Measurements from ENCODE around the gene CTNNA2. TPM values are rescaled to one million over a fixed set of nuclear protein-coding genes. Genes with fewer than 3 reads are reported as not detected.

CTNNA2 gene
- total RNA-seq, 2 donors from 2014 or later, result not detected

- H3K36me3 Mint-ChIP-seq, result no peaks in the 10 kb centered on the region
- DNase-seq (ENCODE audit: low spot score in 2 of 2), result no peak
- no peak for ATAC-seq
- no peak overlapping the region for H3K27ac Mint-ChIP-seq
- H3K9me3 Mint-ChIP-seq, result peaks cover 8 to 11% of the 10 kb centered on the region in 2 donors
These were observed 739.6 kb downstream of the CTNNA2 start for GRCh38 chr2:80252294-80252986.

DNA sequence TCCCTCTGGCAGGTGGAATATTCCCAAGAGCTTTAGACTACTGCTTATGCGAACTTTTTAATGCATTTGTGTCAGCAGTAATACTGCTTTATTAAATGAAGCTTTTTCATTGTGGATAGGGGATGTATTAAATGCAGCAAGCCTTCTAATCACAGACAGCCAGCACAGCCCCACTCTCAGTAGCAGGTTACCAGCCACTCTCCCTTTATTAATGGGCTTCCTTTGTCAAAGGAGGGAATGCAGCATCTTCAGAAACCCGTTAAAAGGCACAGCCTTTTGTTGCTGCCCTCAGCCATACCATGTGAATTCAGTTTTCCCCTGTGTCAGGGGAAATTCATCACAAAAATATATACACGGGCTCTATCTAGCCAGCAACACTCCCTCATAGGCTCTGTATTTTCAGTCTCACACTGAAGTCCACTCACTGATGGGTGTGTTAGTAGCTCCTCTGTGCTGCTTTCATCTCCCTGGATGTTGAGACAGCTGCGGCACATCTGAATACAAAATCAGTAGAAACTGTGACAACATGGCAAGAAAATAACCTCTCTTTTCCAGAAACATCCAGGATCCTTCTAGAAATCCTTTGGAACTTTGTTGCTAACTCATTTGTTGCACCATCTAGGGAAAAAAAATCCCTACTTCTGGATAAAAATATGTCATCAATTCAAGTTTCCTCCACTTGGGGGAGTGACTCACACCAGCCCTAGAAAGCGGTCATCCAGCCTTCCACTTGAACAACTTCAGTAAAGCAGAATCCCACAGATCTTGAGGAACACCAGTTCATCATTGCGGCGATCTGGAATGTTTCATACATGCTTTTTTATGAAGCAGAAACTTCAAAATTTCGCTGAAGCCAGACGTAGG, 743.3 kb downstream of the CTNNA2 start:
- no peak for ATAC-seq
- peaks cover 4 to 7% of the 10 kb centered on the region in 2 donors for H3K9me3 Mint-ChIP-seq
- no peaks in the 10 kb centered on the region for H3K36me3 Mint-ChIP-seq
- H3K27ac Mint-ChIP-seq, result no peak overlapping the region
- no peak for DNase-seq (ENCODE audit: low spot score in 2 of 2)

- no peak overlapping the region for H3K27ac Mint-ChIP-seq
- no peak for ATAC-seq
These were observed 743.9 kb downstream of the CTNNA2 start for GRCh38 chr2:80256782-80257167.

DNA sequence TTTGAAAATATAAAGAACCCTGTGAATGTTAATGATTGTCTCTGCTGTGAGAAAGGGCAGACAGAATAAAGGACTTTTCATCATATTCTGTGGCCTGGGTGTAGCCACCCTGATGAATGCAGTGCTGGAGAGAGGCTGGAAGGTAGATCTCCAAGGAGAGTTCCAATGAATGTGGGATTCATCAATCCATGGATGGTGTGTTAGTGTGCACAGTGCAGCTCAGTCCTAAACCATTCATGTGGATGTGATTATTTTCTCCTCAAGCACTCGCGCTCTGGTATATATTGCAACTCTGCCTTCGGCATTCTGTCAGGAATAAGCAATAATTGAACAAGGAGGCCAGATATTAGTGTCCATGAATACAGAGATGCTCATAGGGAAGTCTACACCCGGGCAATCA, 744.6 kb downstream of the CTNNA2 start:
- ATAC-seq, result no peak
- no peaks in the 10 kb centered on the region for H3K36me3 Mint-ChIP-seq
- no peak for DNase-seq (ENCODE audit: low spot score in 2 of 2)
- no peak overlapping the region for H3K27ac Mint-ChIP-seq
- peaks cover 4 to 8% of the 10 kb centered on the region in 2 donors for H3K9me3 Mint-ChIP-seq

More at GRCh38 chr2:80256782-80257167, 743.9 kb downstream of the CTNNA2 start:
- Mint-ChIP-seq H3K36me3 (no peaks in the 10 kb centered on the region), H3K9me3 (peaks cover 4 to 8% of the 10 kb centered on the region in 2 donors)
- no peak for DNase-seq (ENCODE audit: low spot score in 2 of 2)

DNA sequence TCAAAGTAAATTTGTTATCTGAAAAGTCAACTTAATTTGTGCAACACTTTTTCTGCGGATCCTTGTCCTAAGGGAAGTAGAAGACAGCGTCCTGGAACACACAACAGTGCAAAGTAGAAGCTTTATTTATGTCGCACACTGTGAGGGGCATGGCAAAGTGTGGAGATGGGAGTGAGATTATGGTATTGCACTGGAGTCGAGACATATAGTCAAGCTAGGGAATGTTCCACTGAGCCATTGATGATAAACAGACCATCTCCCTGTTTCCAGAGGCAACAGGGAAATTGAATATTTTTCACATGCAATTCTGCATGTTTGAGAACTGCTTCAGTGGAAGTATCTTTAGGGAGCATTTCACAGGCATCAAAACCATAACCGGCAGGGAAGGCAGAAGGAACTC, 745.5 kb downstream of the CTNNA2 start:
- no peak for DNase-seq (ENCODE audit: low spot score in 2 of 2)
- no peak for ATAC-seq
- Mint-ChIP-seq H3K27ac (no peak overlapping the region), H3K36me3 (no peaks in the 10 kb centered on the region), H3K9me3 (peaks cover 7 to 9% of the 10 kb centered on the region in 2 donors)

DNA sequence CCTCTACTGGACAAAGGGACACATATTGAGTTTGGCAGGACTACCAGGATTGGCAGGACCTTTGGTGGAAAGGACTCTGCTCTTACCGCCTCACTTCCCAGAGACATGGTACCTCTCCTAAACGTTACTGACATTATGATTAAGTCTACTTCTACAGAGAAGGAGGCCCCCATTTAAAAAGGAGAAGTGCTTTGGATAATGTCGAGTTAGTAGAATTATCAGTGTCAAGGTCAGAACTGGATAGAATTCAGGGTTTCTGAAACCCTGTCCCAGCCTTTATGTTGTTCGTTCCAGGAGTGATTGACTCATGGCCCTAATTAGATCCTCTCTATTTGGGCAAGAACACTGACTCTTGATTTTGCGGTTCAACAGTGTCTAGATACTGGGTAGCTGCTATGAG, 745.9 kb downstream of the CTNNA2 start:
- DNase-seq (ENCODE audit: low spot score in 2 of 2), result no peak
- H3K36me3 Mint-ChIP-seq, result no peaks in the 10 kb centered on the region
- no peak for ATAC-seq
- peaks cover 4 to 9% of the 10 kb centered on the region in 2 donors for H3K9me3 Mint-ChIP-seq
- H3K27ac Mint-ChIP-seq, result no peak overlapping the region

GRCh38 chr2:80259292-80259691, 746.4 kb downstream of the CTNNA2 start:
- H3K27ac Mint-ChIP-seq, result no peak overlapping the region
- ATAC-seq (no peak), DNase-seq (ENCODE audit: low spot score in 2 of 2) (no peak)
- peaks cover 4 to 9% of the 10 kb centered on the region in 2 donors for H3K9me3 Mint-ChIP-seq
- no peaks in the 10 kb centered on the region for H3K36me3 Mint-ChIP-seq

- DNase-seq (ENCODE audit: low spot score in 2 of 2) (no peak), ATAC-seq (no peak)
- H3K9me3 Mint-ChIP-seq, result peaks cover 16 to 23% of the 10 kb centered on the region in 2 donors
- H3K27ac Mint-ChIP-seq, result no peak overlapping the region
- no peaks in the 10 kb centered on the region for H3K36me3 Mint-ChIP-seq
These were observed 753.4 kb downstream of the CTNNA2 start for GRCh38 chr2:80266231-80266630.

DNA sequence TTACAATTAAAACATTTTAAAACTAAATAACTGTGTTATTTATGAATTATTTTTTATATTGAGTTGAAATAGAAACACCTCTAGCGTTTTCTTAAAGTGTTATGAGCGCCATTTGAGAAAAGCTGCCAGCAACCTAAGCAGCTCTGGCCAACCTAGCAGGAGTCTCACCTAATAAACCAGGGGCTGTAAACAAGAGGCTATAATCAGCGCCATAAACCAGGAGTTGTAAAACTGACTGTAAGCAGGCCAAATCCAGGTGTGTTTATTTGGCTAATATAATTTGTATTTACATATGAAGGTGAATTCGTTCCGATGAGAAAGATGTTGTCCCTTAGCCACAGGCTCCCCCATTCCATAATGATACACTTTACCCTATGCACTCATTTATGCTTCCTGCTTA, 757.0 kb downstream of the CTNNA2 start:
- peaks cover 20 to 23% of the 10 kb centered on the region in 2 donors for H3K9me3 Mint-ChIP-seq
- ATAC-seq, result no peak
- no peak for DNase-seq (ENCODE audit: low spot score in 2 of 2)
- H3K36me3 Mint-ChIP-seq, result peaks cover 0 to 5% of the 10 kb centered on the region in 2 donors
- H3K27ac Mint-ChIP-seq, result no peak overlapping the region

GRCh38 chr2:80280598-80280997, 767.7 kb downstream of the CTNNA2 start:
- ATAC-seq (no peak), DNase-seq (ENCODE audit: low spot score in 2 of 2) (no peak)
- peaks cover 0 to 5% of the 10 kb centered on the region in 2 donors for H3K36me3 Mint-ChIP-seq
- H3K27ac Mint-ChIP-seq, result no peak overlapping the region
- peaks cover 12 to 16% of the 10 kb centered on the region in 2 donors for H3K9me3 Mint-ChIP-seq

DNA sequence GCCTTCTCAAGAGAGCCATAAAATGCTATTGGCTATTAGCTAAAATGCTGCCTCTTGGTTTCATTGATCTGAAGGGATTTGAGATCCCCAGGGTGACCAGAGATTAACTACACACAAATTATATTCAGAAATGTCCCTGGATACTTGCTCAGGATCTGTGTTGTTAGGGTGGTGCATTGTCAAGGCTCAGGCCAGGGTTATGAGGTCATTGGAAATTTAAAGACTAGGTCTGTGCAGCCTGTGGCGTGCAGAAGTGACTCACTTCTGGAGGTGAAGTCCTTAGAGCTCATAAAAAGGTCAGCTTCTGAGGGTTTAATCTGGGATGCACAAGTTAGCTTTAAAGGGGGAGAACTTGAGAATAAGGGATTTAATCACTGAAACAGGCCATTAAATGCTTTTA, 768.2 kb downstream of the CTNNA2 start:
- ATAC-seq, result no peak
- Mint-ChIP-seq H3K9me3 (peaks cover 12 to 18% of the 10 kb centered on the region in 2 donors), H3K36me3 (peaks cover 0 to 4% of the 10 kb centered on the region in 2 donors)

DNA sequence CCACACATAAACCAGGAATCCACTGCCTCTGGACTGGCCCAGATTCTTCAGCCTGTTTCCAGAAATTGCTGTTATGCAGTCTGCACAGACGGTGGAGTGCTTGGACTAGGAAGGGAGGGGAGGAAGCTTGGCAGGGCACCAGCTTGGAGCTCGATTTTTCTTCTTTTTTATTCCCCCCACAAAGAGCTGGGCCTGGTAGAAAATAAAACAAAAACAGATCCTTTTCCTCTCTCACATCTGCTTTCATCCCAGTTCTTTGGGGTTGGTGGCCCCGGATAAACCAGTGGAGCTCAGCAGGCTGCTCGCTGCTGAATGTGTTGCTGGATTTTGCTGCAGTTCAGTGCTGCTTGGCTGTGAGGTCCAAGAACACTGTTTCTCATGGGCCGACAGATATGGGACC, 775.7 kb downstream of the CTNNA2 start:
- Mint-ChIP-seq H3K27ac (no peak overlapping the region), H3K9me3 (peaks cover 12 to 27% of the 10 kb centered on the region in 2 donors), H3K36me3 (no peaks in the 10 kb centered on the region)
- no peak for DNase-seq (ENCODE audit: low spot score in 2 of 2)
- ATAC-seq, result no peak

More for the DNA sequence above, 768.2 kb downstream of the CTNNA2 start:
- H3K27ac Mint-ChIP-seq, result no peak overlapping the region
- DNase-seq (ENCODE audit: low spot score in 2 of 2), result no peak

DNA sequence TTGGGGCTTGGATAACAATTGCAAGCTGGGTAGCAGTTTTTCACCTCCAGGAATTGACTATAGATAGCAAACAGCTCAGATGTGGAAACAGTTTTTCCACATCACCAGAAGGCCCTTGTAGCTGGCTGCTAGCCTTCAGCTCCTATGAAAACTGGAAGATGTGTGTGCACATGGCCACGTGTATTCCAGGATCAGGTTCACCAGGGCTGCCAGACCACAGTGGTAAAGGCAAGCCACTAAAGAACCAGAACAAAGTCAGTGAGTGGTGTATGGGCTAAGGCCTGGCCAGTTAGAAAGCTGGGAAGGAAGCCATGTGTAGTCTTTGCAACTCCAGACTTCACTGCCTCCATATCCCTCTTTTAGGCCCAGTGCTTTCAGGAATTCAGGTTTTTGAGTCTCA, 778.8 kb downstream of the CTNNA2 start:
- Mint-ChIP-seq H3K27ac (no peak overlapping the region), H3K36me3 (peaks cover 0 to 4% of the 10 kb centered on the region in 2 donors), H3K9me3 (peaks cover 19% of the 10 kb centered on the region in 2 donors)
- DNase-seq (ENCODE audit: low spot score in 2 of 2) (no peak), ATAC-seq (no peak)

GRCh38 chr2:80292474-80292873, 779.6 kb downstream of the CTNNA2 start:
- Mint-ChIP-seq H3K27ac (no peak overlapping the region), H3K36me3 (peaks cover 0 to 4% of the 10 kb centered on the region in 2 donors), H3K9me3 (peaks cover 16 to 20% of the 10 kb centered on the region in 2 donors)
- no peak for ATAC-seq
- DNase-seq (ENCODE audit: low spot score in 2 of 2), result no peak

- DNase-seq (ENCODE audit: low spot score in 2 of 2) (no peak), ATAC-seq (no peak)
- no peak overlapping the region for H3K27ac Mint-ChIP-seq
These were observed 780.2 kb downstream of the CTNNA2 start for GRCh38 chr2:80293039-80293438.

GRCh38 chr2:80298954-80299353, 786.1 kb downstream of the CTNNA2 start:
- ATAC-seq, result no peak

More at GRCh38 chr2:80293039-80293438, 780.2 kb downstream of the CTNNA2 start:
- Mint-ChIP-seq H3K9me3 (peaks cover 16 to 20% of the 10 kb centered on the region in 2 donors), H3K36me3 (peaks cover 0 to 4% of the 10 kb centered on the region in 2 donors)

DNA sequence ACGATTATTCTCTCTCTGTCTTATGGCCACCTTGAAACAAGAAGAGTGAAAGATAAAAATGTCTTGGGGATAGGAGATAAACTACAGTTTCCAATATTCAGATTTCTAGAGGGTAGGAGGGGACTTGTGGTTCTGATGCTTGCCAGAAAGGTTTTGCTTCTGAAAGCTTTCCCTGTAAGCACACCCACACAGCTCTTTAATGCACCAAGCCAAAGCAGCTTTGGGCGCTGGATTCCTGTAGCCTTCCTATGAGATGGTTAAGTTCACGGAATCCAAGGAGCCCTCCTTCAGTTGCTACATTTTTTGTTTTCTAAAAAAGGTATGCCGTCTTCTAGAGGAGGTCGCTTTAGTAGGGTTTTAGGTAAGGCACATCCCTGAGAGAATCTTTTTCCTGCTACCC, 786.8 kb downstream of the CTNNA2 start:
- no peak overlapping the region for H3K27ac Mint-ChIP-seq
- peaks cover 6 to 23% of the 10 kb centered on the region in 2 donors for H3K36me3 Mint-ChIP-seq
- DNase-seq (ENCODE audit: low spot score in 2 of 2) (no peak), ATAC-seq (no peak)
- peaks cover 8 to 23% of the 10 kb centered on the region in 2 donors for H3K9me3 Mint-ChIP-seq

More at GRCh38 chr2:80298954-80299353, 786.1 kb downstream of the CTNNA2 start:
- peaks cover 8 to 23% of the 10 kb centered on the region in 2 donors for H3K9me3 Mint-ChIP-seq
- DNase-seq (ENCODE audit: low spot score in 2 of 2), result no peak
- H3K27ac Mint-ChIP-seq, result no peak overlapping the region
- H3K36me3 Mint-ChIP-seq, result peaks cover 6 to 23% of the 10 kb centered on the region in 2 donors
